Right lobe of liver (tissue), 6 donors: Measurements from ENCODE around the gene ULK2. TPM values are rescaled to one million over a fixed set of nuclear protein-coding genes. Genes with fewer than 3 reads are reported as not detected.
A peak's percentile ranks its signal among the peaks of the same experiment; 100 is the strongest.

ENCODE experiments used
- ATAC-seq, 4 donors: fragments of 200-7000 bp; cut with Tn5 transposase; one replicate each; pipeline ENCODE4 v1.9.1; 2020; ENCODE audit warnings: mild to moderate bottlenecking in 4 of 4, moderate library complexity in 4 of 4
- DNase-seq, 3 donors: peaks; one replicate each; pipeline ENCODE4 v3.0.0-alpha.2; 2020
- H3K27ac ChIP-seq, 3 donors: fragments of 200-600 bp; one replicate each; pipeline ENCODE4 v1.8.0; 2022
- H3K27me3 ChIP-seq, 2 donors: fragments of 200-600 bp; one replicate each; pipeline ENCODE4 v1.8.0; 2022
- H3K36me3 ChIP-seq, 4 donors: fragments of 200-600 bp; sonication (generic) in 1 of 4; one replicate each; pipeline versions ENCODE4 v1.5.1 to v1.8.0; 2017 to 2022; ENCODE audit warnings: control low read depth in 1 of 4
- H3K4me1 ChIP-seq, 4 donors: fragments of 200-600 bp; sonication (generic) in 1 of 4; one replicate each; pipeline versions ENCODE4 v1.5.1 to v1.8.0; 2017 to 2022; ENCODE audit warnings: control low read depth in 1 of 4
- H3K4me3 ChIP-seq, 3 donors: fragments of 200-600 bp; one replicate each; pipeline ENCODE4 v1.8.0; 2022
- H3K9me3 ChIP-seq, 4 donors: fragments of 200-600 bp; sonication (generic) in 1 of 4; one replicate each; pipeline versions ENCODE4 v1.5.1 to v1.8.0; 2017 to 2022; ENCODE audit warnings: control low read depth in 1 of 4
- CTCF ChIP-seq, 4 donors: fragments of 200-600 bp in 3 of 4; fragments of 450-650 bp in 1 of 4; IDR thresholded peaks; one replicate each; pipeline versions ENCODE4 v1.5.1 to v1.8.0; 2016 to 2022; ENCODE audit warnings: antibody characterized with exemption in 4 of 4, mild to moderate bottlenecking in 2 of 4
- POLR2A ChIP-seq: fragments of 450-650 bp; IDR thresholded peaks from one replicate; pipeline ENCODE4 v1.6.1; 2017; ENCODE audit warnings: antibody characterized with exemption, mild to moderate bottlenecking
- WGBS: methylation state at CpG from one replicate; pipeline ENCODE4 v1.1.6; 2018; ENCODE audit warnings: low coverage, low lambda C conversion rate; ENCODE audit not compliant: insufficient coverage; ENCODE audit errors: missing lambda C conversion rate; 5-methylcytosine and 5-hydroxymethylcytosine counted together
- intact Hi-C, 2 donors: fragments of 100-400 bp; cut with DNase I; formaldehyde crosslinking; loops; one replicate each; pipeline versions ENCODE4 v1.11.2 to v1.14.1; 2022
- total RNA-seq, 6 experiments: library from RNA; depleted of rRNA in 2 of 6; stranded (reverse); fragments of >200 nt in 2 of 6; fragmentation: NEBNext Ultra II Directional in 3 of 6; extraction: Animal tissue kit (Norgen Biotek cat#: 25700) in 3 of 6; gene quantifications; one replicate each; pipeline versions ENCODE4 v1.1.0 to v1.2.4, GENCODE V29; 2016 to 2023
- donor health status: DM: no; HTN: yes; CAD: no.
- donor health status: DM: no; HTN: no; CAD: no.
- donor health status: DM: no; HTN: no; CAD: no.
- donor health status: DM: no; HTN: yes; CAD: no.
- donor health status: DM: no; HTN: yes; CAD: no.

The ULK2 gene
- total RNA-seq, 6 experiments from 2014 or later = 3.5 to 6.1 (median 4.8) TPM

- TF ChIP-seq POLR2A = no peak
- no peak for TF ChIP-seq CTCF (IDR thresholded peaks at IDR 0.05)
- intact Hi-C loops = no loop called here
- DNase-seq = no peak
- Histone ChIP-seq H3K4me1 (peaks cover 0 to 13% (median 3%) of the 10 kb centered on the region in 4 donors), H3K27ac (no peak overlapping the region), H3K36me3 (no peaks in the 10 kb centered on the region), H3K9me3 (no peaks in the 10 kb centered on the region), H3K4me3 (no peak overlapping the region), H3K27me3 (no peaks in the 10 kb centered on the region)
- WGBS = 74% methylated on average over 5 of the region's 12 CpGs
- no peak for ATAC-seq
These were observed 110.1 kb downstream of the ULK2 start for GRCh38 chr17:19757536-19758180.

GRCh38 chr17:19756546-19756945, 111.2 kb downstream of the ULK2 start:
- H3K4me3 ChIP-seq = no peak overlapping the region
- H3K9me3 ChIP-seq = no peaks in the 10 kb centered on the region
- H3K36me3 ChIP-seq = no peaks in the 10 kb centered on the region
- ATAC-seq = peak in 2 of 4 donors; percentile 32 to 55
- peak in 1 of 3 donors; percentile 62 for DNase-seq
- peaks cover 0 to 19% (median 3%) of the 10 kb centered on the region in 4 donors for H3K4me1 ChIP-seq
- intact Hi-C loops = no loop called here
- H3K27me3 ChIP-seq = no peaks in the 10 kb centered on the region
- no peak overlapping the region for H3K27ac ChIP-seq
- no peak for TF ChIP-seq POLR2A
- 49% methylated on average over 8 of the region's 10 CpGs for WGBS

GRCh38 chr17:19755821-19756510, 111.8 kb downstream of the ULK2 start:
- TF ChIP-seq CTCF (IDR thresholded peaks at IDR 0.05) (no peak), POLR2A (no peak)
- intact Hi-C loops = no loop called here
- no CpG with 5 or more reads among the region's 11 CpGs for WGBS
- peaks cover 0 to 19% (median 3%) of the 10 kb centered on the region in 4 donors for H3K4me1 ChIP-seq
- H3K9me3 ChIP-seq = no peaks in the 10 kb centered on the region
- no peak for DNase-seq
- H3K4me3 ChIP-seq = no peak overlapping the region
- H3K27ac ChIP-seq = no peak overlapping the region
- H3K27me3 ChIP-seq = no peaks in the 10 kb centered on the region
- ATAC-seq = no peak
- H3K36me3 ChIP-seq = no peaks in the 10 kb centered on the region

- no peak overlapping the region for H3K4me3 ChIP-seq
- H3K4me1 ChIP-seq = peaks cover 0 to 19% (median 3%) of the 10 kb centered on the region in 4 donors
- no peak for DNase-seq
- H3K27me3 ChIP-seq = no peaks in the 10 kb centered on the region
- H3K36me3 ChIP-seq = no peaks in the 10 kb centered on the region
- intact Hi-C loops = no loop called here
- TF ChIP-seq POLR2A (no peak), CTCF (IDR thresholded peaks at IDR 0.05) (no peak)
- 91% methylated on average over 4 of the region's 6 CpGs for WGBS
- ATAC-seq = no peak
- no peaks in the 10 kb centered on the region for H3K9me3 ChIP-seq
- H3K27ac ChIP-seq = no peak overlapping the region
These were observed 112.3 kb downstream of the ULK2 start for GRCh38 chr17:19755392-19755791.
